Fibroblast of the aortic adventitia (primary cell): ENCODE data around the gene IL1RAPL1. TPM values are rescaled to one million over a fixed set of nuclear protein-coding genes. Genes with fewer than 3 reads are reported as not detected.

Experiments
- DNase-seq: peaks from one replicate; pipeline ENCODE4 v3.0.0-alpha.2; 2010; ENCODE audit warnings: low read depth
- H3K4me3 ChIP-seq: 2 replicates; pipeline ENCODE4 v1.5.1; 2011; ENCODE audit warnings: low read depth, mild to moderate bottlenecking, control low read depth, low read length, moderate library complexity
- CTCF ChIP-seq: IDR thresholded peaks from 2 replicates; pipeline ENCODE4 v1.5.1; 2011; ENCODE audit warnings: mild to moderate bottlenecking, low read length, control low read depth, inconsistent platforms; ENCODE audit not compliant: insufficient read depth
- total RNA-seq: library from RNA; depleted of rRNA; stranded (reverse); fragments of >200 nt; gene quantifications from 2 replicates; pipeline ENCODE4 v1.2.3, GENCODE V29; 2012; ENCODE audit warnings: low replicate concordance

IL1RAPL1 gene
- total RNA-seq, 1 donor: 7.1 TPM

DNA sequence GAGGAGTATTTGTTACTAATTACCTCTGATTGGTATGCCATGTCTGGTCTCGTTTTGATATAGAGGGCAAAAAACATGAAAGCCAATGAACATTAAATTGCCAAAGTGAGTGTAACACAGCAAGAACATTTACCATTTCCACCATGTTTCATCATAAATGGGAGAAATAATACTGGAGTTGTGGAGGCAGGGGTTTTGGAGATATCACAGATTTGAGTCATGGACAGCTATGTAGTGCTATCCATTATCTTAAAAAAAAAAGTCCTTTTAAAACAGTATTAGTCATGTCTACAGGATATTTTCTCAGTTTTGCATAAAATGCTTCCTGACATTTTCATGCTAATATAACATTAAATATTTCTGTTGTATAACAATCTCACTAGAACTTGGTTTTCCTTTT, 301.2 kb downstream of the IL1RAPL1 start:
- peak; percentile 61 for DNase-seq
- no peak overlapping the region for H3K4me3 ChIP-seq
- no peak for TF ChIP-seq CTCF

GRCh38 chrX:28889591-28890090, 302.4 kb downstream of the IL1RAPL1 start:
- no peak for TF ChIP-seq CTCF
- DNase-seq: no peak

GRCh38 chrX:28901637-28902036, 314.4 kb downstream of the IL1RAPL1 start:
- no peak for TF ChIP-seq CTCF
- H3K4me3 ChIP-seq: no peak overlapping the region
- DNase-seq: peak; percentile 27

More at GRCh38 chrX:28889591-28890090, 302.4 kb downstream of the IL1RAPL1 start:
- no peak overlapping the region for H3K4me3 ChIP-seq

DNA sequence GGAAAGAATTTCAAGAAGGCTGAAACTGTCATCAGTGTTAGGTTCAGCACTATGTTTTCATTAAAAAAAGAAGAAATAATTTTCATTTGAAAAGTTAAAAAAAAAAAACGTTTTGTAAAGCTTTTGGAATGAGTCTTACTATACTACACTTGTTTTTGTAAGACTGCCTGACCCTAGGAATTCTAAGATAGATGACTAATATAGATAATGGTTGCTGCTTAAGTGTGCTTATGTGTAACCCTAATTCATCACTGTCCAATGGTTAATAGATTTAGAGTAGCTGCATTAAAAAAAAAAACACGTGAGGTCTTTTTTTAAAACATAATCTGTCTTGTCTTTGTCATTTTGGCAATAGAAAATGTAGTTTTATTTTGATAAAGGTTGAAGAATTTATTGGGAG, 323.2 kb downstream of the IL1RAPL1 start:
- no peak overlapping the region for H3K4me3 ChIP-seq
- peak; percentile 66 for DNase-seq
- no peak for TF ChIP-seq CTCF

DNA sequence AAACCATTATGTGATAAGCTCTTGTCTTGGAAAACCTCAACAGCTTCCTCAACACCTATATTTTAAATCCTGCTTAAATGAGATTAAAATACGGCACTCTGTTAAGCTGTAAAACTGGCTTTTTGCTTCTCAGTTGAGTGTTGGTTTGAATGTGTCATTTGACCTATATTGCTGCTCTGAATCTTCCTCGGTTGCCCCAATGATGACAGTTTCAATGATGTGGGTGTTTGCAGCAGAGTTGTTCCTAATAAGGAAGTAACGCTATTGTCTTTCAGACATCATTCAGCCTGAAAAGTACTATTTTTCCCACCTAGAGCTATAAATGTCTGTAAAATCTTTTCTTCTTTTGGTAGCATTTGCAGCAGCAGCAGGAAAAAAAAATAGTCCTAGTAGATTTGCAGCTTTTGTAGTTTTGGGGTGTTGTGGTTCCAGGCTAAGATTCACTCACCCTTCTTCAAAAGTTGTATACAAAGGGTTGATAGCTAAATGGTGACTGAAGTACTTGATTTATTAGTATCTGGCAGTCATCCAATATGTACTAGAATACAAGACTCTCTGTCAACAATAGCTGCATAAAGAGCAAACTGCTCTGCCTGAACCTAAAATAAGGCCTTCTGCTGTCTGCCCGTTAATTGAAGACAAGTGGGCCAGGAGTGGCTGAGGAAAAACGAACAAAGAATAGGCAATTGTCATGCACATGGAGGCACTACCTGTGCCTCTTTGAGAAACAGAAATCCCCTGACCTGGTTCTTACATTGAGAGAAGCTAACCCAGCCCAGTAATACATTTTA, 333.1 kb downstream of the IL1RAPL1 start:
- no peak for TF ChIP-seq CTCF
- H3K4me3 ChIP-seq: no peak overlapping the region
- DNase-seq: peak; percentile 9

- TF ChIP-seq CTCF: no peak
- peak; percentile 30 for DNase-seq
- no peak overlapping the region for H3K4me3 ChIP-seq
Measured at GRCh38 chrX:28922106-28922505, 334.9 kb downstream of the IL1RAPL1 start.
